MM.1S (cell line): ENCODE results near the gene GPR161.

Experiments used
- DNase-seq: peaks from one replicate; pipeline ENCODE4 v3.0.0-alpha.2; 2015
- H2AFZ ChIP-seq: fragments of 300-600 bp; sonication (generic); 2 replicates; pipeline ENCODE4 v1.6.0; 2016; ENCODE audit warnings: antibody characterized with exemption, low read length
- H3F3A ChIP-seq: fragments of 300-600 bp; sonication (generic); 2 replicates; pipeline ENCODE4 v1.6.1; 2016; ENCODE audit warnings: mild to moderate bottlenecking, antibody characterized with exemption, low read length, moderate library complexity, mixed read lengths; ENCODE audit not compliant: insufficient read depth
- H3K27ac ChIP-seq: fragments of 300-600 bp; sonication (generic); 2 replicates; pipeline ENCODE4 v1.5.1; 2016; ENCODE audit warnings: mild to moderate bottlenecking, low read length
- H3K27me3 ChIP-seq: fragments of 300-600 bp; sonication (generic); replicated peaks from 2 replicates; pipeline ENCODE4 v1.6.0; 2016; ENCODE audit warnings: low read length; ENCODE audit not compliant: insufficient read depth
- H3K36me3 ChIP-seq: fragments of 300-600 bp; sonication (generic); replicated peaks from 2 replicates; pipeline ENCODE4 v1.6.1; 2016; ENCODE audit warnings: mild to moderate bottlenecking, low read length, mixed read lengths; ENCODE audit not compliant: insufficient read depth
- H3K4me1 ChIP-seq: fragments of 300-600 bp; sonication (generic); 2 replicates; pipeline ENCODE4 v1.6.1; 2016; ENCODE audit warnings: low read length, mixed read lengths
- H3K4me2 ChIP-seq: fragments of 300-600 bp; sonication (generic); 2 replicates; pipeline ENCODE4 v1.6.0; 2016; ENCODE audit warnings: low read depth, low read length
- H3K4me3 ChIP-seq: fragments of 300-600 bp; sonication (generic); 2 replicates; pipeline ENCODE4 v1.5.1; 2016; ENCODE audit warnings: low read length, mixed read lengths
- H3K79me2 ChIP-seq: fragments of 300-600 bp; sonication (generic); 2 replicates; pipeline ENCODE4 v1.6.1; 2016; ENCODE audit warnings: mixed run types, low read length, mixed read lengths
- H3K9ac ChIP-seq: fragments of 300-600 bp; sonication (generic); 2 replicates; pipeline ENCODE4 v1.6.1; 2016; ENCODE audit warnings: low read length, mixed read lengths
- H3K9me2 ChIP-seq: fragments of 300-600 bp; sonication (generic); replicated peaks from 2 replicates; pipeline ENCODE4 v1.6.1; 2016; ENCODE audit warnings: mild to moderate bottlenecking, low read length, mixed read lengths; ENCODE audit not compliant: insufficient read depth
- H3K9me3 ChIP-seq: fragments of 300-600 bp; sonication (generic); replicated peaks from 2 replicates; pipeline ENCODE4 v1.6.1; 2016; ENCODE audit warnings: mild to moderate bottlenecking, low read length, mixed read lengths; ENCODE audit not compliant: insufficient read depth
- H4K20me1 ChIP-seq: fragments of 300-600 bp; sonication (generic); 2 replicates; pipeline ENCODE4 v1.6.1; 2016; ENCODE audit warnings: mild to moderate bottlenecking, low read length, moderate library complexity, mixed read lengths; ENCODE audit not compliant: insufficient read depth
- EZH2 ChIP-seq: fragments of 300-600 bp; sonication (generic); optimal IDR thresholded peaks from 2 replicates; pipeline ENCODE3; 2017; ENCODE audit warnings: low read depth, mild to moderate bottlenecking, antibody characterized with exemption, low read length, mixed read lengths
- EZH2phosphoT487 ChIP-seq: fragments of 300-600 bp; sonication (generic); IDR thresholded peaks from 2 replicates; pipeline ENCODE4 v1.6.1; 2018; ENCODE audit warnings: antibody characterized with exemption, low read length
- TF ChIP-seq, protein P1 (sequence below): fragments of 300-600 bp; sonication (generic); IDR thresholded peaks from 2 replicates; pipeline ENCODE4 v1.5.1; 2016; ENCODE audit warnings: antibody characterized with exemption, low read length, mixed read lengths

The GPR161 gene

GRCh38 chr1:168164771-168165170 lies 28.0 kb upstream of the GPR161 start:
- no peak for TF ChIP-seq EZH2
- TF ChIP-seq EZH2phosphoT487: no peak
- TF ChIP-seq, protein P1, sequence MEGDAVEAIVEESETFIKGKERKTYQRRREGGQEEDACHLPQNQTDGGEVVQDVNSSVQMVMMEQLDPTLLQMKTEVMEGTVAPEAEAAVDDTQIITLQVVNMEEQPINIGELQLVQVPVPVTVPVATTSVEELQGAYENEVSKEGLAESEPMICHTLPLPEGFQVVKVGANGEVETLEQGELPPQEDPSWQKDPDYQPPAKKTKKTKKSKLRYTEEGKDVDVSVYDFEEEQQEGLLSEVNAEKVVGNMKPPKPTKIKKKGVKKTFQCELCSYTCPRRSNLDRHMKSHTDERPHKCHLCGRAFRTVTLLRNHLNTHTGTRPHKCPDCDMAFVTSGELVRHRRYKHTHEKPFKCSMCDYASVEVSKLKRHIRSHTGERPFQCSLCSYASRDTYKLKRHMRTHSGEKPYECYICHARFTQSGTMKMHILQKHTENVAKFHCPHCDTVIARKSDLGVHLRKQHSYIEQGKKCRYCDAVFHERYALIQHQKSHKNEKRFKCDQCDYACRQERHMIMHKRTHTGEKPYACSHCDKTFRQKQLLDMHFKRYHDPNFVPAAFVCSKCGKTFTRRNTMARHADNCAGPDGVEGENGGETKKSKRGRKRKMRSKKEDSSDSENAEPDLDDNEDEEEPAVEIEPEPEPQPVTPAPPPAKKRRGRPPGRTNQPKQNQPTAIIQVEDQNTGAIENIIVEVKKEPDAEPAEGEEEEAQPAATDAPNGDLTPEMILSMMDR: no peak

DNA sequence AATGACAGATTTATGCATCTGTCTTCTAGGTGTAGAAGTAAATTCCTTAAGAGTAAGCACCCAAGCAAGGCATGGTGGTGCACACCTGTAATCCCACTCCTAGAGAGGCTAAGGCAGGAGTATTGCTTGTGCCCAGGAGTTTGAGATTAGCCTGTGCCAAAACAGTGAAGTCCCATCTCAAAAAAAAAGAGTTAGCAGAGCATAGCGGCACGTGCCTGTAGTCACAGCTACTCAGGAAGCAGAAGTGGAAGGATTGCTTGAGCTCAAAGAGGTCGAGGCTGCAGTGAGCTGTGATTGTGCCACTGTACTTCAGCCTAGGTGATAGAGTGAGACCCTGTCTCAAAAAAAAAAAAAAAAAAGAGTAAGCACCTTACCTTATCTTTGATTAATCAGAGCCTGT lies 26.9 kb upstream of the GPR161 start:
- Histone ChIP-seq H3K9ac (no peak overlapping the region), H4K20me1 (no peaks in the 10 kb centered on the region), H3K4me3 (no peak overlapping the region), H3K9me3 (no peaks in the 10 kb centered on the region), H3K79me2 (no peaks in the 10 kb centered on the region), H3K9me2 (no peaks in the 10 kb centered on the region), H3K4me1 (no peaks in the 10 kb centered on the region), H3K4me2 (no peak overlapping the region), H3K27me3 (no peaks in the 10 kb centered on the region), H3K36me3 (no peaks in the 10 kb centered on the region), H3K27ac (no peak overlapping the region), H2AFZ (no peak overlapping the region), H3F3A (no peaks in the 10 kb centered on the region)
- no peak for DNase-seq
- TF ChIP-seq EZH2 (no peak), EZH2phosphoT487 (no peak)
- TF ChIP-seq, protein P1: no peak

More at GRCh38 chr1:168164771-168165170, 28.0 kb upstream of the GPR161 start:
- H4K20me1 ChIP-seq: no peaks in the 10 kb centered on the region
- no peak for DNase-seq
- no peak overlapping the region for H2AFZ ChIP-seq
- H3K36me3 ChIP-seq: no peaks in the 10 kb centered on the region
- H3K27me3 ChIP-seq: no peaks in the 10 kb centered on the region
- H3K79me2 ChIP-seq: no peaks in the 10 kb centered on the region
- H3F3A ChIP-seq: no peaks in the 10 kb centered on the region
- H3K4me1 ChIP-seq: no peaks in the 10 kb centered on the region
- H3K9ac ChIP-seq: no peak overlapping the region
- H3K27ac ChIP-seq: no peak overlapping the region
- H3K4me3 ChIP-seq: no peak overlapping the region
- H3K9me3 ChIP-seq: no peaks in the 10 kb centered on the region
- no peak overlapping the region for H3K4me2 ChIP-seq
- H3K9me2 ChIP-seq: no peaks in the 10 kb centered on the region

DNA sequence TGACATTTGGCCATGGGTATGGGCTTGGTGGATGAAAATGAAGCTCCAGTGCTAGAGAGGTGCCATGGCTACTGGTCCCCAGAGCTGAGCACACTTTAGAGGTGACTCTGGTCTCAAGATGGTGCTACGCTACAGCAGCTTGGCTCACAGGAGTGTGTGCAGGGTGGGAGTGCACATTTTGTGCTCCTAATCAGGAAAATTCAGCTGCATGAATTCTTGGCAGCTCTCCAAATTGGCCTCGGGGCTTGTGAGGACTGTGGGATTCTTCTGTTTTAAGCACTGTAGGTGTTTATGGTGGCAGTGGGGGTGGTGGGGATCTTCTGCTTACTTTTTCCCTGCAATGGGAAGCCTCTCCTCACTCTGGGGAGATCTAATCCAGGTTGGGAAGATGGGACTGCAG lies 24.7 kb upstream of the GPR161 start:
- Histone ChIP-seq H4K20me1 (no peaks in the 10 kb centered on the region), H3K27me3 (no peaks in the 10 kb centered on the region), H3K9me2 (no peaks in the 10 kb centered on the region), H3K4me1 (no peaks in the 10 kb centered on the region), H3K27ac (no peak overlapping the region), H3K36me3 (no peaks in the 10 kb centered on the region), H3K9me3 (no peaks in the 10 kb centered on the region), H3K4me2 (no peak overlapping the region), H3K79me2 (no peaks in the 10 kb centered on the region), H3K9ac (no peak overlapping the region), H2AFZ (no peak overlapping the region), H3K4me3 (no peak overlapping the region), H3F3A (no peaks in the 10 kb centered on the region)
- TF ChIP-seq EZH2phosphoT487: no peak
- TF ChIP-seq, protein P1: no peak
- no peak for TF ChIP-seq EZH2
- DNase-seq: no peak
